COLO668 (cell line): ENCODE measurements around the gene ASB13.
A peak's percentile ranks its signal among the peaks of the same experiment; 100 is the strongest.

Source experiments
- DNase-seq: peaks from one replicate; lab custom pipeline; 2025; ENCODE audit not compliant: unreplicated experiment; lab: John Stamatoyannopoulos, UW

Gene ASB13

DNA sequence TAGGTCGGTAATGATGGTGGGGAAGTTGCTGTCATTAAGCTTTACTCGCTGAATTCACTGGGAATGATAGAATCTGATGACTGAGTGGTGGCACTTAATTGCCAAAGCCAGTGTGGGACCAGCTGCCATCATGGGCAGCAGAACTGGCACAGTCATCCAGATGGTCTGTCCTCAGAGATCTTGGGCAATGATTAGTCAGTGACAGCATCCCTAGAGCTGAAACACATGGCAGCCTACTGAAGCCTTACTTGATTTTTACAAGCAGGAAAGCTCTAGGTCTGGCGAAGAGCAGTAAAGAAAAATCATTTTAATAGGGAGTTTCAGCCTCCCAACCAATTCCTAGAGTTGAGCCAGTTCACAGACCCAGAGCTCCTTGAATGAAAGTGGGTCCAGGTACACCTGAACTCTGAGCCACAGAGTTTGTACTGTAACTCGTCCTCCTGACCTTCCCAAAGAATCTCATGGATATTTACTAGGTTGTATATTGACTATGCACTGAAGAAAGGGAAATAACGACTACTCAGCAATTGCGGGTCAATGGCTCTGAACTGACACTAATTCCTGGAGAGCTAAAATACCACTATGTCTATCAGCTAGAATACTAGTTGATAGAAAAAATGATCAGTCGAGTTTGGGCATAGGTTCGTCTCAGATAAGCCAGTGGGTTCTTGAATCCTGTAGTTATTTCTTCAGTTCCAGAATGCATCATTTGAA is 4.4 kb upstream of the ASB13 start:
- no peak for DNase-seq

DNA sequence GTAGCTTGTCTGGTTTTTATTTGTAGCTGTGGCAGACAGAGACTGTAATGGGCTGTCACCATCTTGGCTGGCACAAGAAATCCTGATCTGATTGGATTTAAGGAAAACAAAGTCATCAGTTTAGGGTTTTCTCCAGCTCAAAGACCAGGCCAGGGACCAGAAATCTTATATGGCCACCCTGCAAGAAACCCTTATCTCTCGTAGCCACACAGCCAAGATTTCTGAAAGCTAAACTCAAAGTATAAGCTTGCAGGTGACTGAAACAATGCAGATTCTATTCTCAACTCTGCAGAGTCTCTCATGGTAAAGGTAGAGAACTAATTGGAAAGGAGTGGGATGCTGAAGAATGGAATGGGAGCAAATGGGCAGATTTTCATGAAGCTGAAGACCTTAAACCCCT is 3.2 kb upstream of the ASB13 start:
- no peak for DNase-seq

DNA sequence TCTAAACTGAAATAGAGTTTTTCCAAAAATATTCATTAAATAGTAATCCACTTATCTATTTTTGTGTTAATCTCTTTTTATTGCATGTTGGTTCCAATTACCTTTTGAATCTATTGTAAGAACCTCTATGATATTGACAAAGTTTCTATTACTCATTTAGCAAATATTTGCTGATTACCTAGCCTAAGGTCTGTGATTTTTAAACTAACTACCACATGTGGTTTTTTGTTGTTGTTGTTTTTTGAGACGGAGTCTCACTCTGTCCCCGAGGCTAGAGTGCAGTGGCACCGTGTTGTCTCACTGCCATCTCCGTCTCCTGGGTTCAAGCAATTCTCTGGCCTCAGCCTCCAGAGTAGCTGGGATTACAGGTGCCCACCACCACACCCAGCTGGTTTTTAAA is 2.0 kb upstream of the ASB13 start:
- DNase-seq: no peak

DNA sequence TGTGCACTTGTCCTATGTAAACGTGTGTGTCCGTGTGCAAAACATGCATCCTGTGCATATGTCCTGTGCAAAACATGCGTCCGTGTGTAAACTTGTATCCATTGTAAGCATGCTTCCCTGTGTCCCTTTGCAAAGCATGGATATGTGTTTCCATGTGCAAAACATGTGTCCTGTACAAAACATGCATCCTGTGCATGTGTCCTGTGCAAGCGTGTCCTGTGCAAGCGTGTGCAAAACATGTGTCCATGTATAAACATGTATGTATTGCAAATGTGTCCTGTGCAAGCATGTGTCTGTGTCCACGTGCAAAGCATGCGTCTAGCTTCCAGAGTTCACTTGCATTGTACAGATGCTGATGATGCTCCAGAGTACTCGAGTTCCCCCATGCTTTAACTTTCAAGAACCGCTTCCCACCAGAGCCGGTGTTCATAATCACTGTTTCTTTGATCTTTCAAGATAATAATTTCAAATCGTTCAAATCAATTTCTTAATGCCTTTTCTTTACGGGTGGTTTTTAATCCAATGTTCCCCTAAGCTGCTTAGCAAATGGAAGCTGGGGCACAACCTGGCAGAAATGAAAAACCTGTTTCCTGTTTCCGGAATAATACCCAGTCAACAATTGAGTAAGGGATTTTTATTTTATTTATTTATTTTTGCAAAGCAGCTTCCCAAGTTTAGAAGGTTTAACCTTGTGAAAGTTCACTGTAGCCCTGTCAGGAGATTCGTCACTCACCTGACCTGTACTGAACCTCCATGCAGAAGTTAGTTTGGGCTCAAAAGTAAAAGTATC is 641 bp upstream of the ASB13 start:
- no peak for DNase-seq

DNA sequence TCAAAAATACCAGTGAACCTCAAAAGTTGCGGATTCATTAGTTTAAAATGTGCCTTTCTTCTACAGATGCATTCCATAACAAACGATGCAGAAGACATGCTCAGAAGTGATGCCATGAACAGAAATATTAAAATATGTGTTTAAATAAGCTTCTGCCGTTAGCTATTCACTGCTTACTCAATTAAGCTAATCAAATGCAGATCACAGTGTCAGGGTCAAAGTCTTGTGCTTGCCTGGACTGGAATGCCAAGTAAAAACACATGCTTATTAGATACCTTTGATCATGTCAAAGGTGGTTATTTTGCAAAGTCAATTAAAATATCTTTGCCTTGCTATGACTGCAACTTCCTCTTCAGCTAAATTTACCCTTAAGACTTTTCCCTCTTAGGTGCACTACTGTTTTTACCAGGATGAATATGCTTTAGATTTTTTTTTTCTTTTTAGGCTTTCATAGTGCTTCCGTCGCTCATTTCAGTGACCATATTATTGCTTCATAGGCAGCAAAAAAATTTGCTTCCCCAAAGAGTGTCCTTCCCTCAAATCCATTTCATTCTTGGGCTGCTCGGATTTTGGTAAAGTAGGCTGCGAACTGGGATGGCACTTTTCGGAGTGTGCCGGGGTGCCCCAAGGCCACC is 905 bp downstream of the ASB13 start:
- no peak for DNase-seq

DNA sequence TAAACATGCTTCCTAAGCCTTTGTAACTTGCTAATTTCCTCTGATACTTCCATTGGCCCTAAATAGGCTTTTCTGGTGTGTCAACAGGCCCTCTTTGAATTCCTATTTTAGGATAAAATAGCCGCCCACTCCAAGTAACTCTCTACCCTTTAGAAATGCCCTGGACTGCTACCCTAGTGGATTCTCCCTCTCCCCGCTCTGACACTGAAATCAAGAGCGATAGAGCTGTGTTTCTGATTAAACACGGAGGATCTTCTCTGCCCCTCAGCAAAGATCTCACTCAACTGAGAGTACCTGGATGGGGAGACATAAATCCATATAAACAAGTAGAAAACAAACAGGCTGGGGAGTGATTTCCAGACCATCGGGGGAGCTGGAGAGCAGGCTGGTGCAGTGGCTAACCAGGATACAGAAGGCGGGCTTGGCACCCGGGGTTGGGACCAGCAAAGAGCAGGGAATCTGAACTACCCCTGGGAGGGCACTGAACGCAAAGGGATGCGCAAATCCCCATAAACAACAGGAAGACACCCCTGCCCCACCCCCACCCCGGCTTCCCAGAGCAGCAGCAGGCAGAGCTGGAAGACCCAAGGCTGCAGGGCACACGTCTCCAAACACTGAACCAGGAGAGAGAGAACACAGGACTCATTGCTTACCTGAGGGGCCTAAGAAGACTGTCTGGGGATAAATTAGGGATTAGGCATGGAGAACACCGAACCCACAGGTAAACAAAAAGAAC is 2.5 kb downstream of the ASB13 start:
- DNase-seq: peak; percentile 5

DNA sequence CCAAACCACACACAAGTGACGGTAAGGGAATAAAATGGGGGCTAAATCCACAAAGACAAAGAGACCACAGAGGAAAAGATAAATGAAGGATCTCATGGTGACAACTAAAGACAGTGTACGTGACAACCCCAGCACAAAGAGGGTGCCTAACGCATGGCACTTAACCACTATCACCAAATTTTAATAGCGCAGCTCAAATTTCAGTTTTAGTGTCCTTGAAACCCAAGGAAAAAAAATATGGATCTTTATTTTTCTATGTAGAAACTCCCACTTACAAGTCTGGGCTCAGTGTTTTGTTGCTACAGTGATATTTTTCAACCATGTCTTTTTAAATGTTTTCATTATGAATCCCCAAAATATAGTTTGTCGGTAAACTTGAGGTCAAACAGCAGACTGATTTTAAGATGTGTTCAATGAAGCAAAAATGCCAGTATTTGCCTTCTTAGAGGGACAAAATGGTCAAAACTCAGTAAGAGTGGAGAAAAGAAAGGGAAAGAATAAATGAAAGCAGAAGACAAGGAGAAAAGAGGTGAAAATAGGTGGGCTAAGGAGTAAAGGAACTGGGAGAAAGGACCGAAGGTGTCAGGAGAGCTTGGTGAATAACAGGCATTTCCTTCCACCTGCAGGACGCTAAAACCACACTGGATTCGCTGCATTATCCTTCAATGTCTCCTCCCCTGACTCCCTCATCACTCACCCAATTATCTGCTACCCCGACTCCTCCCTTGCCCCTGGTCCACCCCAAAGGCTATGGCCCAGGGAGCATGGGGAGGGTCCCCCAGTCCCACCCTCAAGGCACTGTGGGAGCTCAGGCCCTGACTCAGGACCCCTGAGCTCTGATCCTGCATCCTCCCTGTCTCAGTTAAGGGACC is 3.5 kb downstream of the ASB13 start:
- no peak for DNase-seq

DNA sequence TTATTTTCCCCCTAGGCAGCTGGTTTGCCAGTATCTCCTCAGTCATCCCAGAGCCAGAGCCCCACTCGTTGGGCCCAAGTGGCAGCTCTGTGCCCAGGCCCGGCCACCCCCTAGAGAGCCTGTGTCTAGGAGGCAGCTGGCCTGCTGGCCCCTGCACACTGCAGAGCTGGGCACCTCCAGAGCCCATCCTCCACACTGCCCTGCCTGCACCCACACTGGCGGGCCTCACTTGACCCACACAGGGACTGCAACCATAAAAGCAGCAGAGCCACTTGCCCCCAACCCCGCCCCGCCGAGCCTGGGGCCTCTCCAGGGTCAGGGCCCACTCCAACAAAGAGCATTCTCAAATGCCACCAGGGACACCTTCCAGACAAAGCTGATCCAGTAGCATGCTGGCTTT is 5.4 kb downstream of the ASB13 start:
- DNase-seq: no peak

DNA sequence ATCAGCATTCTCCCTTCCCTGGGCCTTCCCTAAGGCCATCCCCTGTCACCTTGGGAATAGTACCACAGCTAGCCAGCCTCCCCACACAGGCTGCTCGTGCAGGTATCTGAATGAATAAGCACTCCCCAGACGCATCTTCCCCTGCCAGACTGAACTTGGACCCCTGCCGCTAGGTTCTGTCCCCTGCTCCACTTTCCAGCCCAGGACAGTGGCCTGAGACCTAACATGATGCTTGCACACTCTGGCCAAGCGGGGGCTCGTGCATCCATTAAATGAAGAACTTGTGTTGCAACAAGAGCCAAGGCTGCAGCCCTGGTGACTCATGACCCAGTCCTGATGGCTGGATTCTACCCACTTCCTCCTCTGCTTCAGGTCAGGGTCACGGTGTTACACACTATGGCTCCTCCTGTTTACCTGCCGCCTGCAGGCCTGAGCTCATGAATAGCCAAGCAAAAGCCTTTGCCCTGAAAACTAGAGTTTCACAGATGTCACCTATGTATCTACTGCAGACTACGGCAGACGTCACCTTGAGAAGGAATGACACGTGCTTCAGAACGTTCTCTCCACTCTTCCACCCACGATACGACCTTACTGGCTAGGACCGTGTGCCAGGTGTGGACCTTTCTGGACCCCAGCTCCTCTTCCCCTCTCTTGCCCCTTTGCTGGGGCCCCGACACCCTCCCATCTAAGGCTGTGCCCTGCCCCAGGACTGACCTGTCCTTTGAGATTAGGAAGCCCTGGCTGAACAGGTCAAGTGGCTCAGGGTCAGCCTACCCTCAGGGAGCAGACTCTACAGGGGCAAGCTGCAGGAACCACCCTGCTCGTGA is 6.5 kb downstream of the ASB13 start:
- DNase-seq: peak; percentile 8

DNA sequence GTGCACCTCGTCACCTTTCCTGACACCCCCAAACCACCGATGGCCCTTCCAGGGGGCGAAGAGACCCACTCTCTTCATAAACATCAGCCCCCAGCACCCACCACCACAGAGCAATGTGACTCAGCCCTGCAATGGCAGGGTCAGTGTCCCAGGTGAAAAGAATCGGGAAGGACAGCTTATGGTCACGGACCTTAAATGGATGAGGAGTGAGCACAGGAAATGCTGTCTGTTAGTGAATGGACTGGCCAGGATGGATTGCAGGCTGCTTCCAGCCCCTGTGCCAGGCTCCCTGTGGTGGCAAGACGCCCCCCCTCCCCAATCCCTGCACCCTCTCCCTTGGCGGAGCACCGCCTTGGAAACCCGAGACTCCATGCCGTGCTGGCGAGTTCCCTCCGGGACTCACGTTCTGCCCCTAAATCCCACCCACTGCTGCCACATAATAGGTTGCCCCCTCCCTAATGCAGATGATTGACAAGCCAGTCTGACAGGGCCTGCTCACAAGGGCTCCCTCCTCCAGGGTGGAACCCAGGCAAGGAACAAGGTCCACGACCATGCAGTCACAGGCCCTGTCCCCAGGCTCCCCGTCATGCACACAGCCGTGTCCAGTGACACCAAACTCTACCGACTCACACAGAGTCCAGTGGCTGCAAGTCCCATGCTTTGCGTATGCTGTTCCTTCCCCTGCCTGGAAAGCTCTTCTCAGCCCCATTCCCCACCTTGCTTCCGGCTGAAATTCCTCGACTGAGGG is 7.3 kb downstream of the ASB13 start:
- no peak for DNase-seq

DNA sequence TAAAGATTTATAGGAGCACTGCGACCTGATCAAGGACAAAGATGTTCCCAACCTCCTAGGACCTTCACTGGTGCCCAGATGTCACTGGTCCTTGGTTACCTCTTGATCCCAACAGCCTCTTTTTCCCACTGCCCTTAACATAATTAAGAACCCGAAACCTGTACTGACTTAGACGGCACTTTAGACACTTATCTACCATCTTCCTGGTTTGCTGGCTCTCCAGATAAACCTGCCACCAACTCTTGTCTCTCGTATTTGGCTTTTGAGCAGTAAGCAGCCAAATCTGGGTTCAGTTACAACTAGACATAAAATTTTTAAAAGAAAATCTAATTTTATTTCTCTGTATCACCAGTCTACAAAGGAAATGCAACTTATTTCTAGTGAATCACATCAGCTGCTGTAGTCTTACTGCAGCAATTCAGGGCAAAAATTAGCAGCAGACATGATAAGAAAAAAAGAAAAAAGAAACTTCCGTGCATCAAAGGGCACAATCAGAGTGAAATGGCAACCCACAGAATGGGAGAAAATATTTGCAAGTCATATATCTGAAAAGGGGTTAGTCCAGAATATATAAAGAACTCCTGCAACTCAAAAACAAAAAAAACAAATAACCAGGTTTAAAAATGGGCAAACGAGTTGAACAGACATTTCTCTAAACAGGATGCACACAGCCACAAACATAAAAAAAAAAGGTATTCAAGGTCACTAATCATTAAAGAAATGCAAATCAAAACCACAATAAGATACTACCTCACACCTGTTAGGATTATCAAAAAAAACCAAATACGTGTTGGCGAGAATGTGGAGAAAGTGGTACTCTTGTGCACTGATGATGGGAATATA is 9.4 kb downstream of the ASB13 start:
- no peak for DNase-seq

DNA sequence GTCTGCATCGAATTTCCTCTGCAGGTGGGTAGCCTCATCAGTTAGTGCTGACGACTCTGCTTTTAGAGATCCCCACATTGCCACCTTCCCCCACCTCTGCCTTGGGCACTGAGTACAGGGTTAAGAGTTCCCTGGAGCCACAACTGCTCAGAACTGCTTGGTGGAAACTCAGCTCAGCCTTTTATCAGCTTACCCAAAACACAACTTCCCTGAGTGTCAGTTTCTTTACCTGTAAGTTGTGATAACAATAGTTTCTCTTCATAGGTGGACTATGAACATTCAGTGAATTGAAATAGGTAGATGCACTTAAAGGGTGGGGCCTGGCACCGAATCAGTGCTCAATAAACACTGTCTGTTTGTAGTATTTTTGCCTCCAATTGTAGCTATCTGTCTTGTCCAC is 11.3 kb downstream of the ASB13 start:
- DNase-seq: no peak

DNA sequence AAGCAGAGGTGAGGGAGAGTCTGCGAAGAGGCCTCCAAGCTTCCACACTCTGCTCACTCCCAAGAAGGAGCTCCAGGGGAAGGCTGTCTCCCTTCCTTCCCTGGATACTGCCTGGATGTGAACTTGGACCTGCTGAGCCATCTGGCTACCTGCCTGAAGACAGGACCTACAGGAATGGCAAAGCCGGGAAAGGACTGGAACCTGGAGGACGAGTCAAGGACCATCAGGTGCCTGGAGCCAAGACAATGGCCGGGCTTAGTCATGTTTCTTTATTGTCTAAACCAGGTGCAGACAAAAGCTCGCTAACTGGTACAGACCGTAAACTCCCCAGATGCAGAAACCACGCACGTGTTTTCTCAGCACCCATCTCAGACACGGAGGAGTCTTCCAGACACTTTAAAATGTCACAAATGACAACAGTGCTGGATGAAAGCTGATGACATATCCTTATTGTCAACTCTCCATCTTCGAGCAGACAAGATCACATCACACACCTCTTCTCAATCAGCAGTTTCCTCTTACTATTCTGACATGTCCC is 12.1 kb downstream of the ASB13 start:
- peak; percentile 35 for DNase-seq

DNA sequence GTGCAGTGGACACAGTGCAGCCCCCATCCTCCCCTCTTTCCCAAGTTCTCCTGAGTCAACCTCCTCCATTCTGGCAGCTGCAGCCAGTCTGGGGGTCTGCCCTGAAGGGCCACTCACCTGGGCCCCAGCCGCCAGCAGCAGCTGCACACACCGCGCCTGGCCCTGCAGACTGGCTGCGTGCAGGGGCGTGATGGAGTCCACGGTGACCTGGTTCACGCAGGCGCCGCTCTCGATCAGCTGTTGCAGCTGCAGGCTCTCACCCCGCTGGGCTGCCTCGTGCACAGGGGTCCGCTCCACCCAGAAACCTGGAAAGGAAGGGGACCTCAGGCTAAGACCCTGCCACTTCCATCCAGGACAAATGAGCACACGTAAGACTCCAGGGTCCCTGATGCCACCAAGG is 13.6 kb downstream of the ASB13 start:
- no peak for DNase-seq

DNA sequence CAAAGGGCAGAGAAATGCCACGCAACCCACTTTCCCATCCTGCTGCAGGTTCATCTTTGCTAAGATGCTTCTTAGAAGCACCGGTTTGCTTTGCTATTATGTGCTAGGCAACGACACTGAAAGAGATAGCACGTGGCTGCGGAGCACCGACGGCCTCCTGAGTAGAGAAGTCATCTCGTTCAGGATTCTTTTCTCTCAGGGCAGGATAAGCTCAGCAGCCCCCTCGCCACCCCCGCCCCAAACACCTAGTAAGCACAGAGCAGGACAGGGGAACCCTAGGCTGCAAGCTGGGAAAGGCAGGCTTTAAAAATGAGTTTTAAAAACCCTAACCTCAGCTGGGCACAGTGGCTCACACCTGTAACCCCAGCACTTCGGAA is 15.0 kb downstream of the ASB13 start:
- DNase-seq: no peak

DNA sequence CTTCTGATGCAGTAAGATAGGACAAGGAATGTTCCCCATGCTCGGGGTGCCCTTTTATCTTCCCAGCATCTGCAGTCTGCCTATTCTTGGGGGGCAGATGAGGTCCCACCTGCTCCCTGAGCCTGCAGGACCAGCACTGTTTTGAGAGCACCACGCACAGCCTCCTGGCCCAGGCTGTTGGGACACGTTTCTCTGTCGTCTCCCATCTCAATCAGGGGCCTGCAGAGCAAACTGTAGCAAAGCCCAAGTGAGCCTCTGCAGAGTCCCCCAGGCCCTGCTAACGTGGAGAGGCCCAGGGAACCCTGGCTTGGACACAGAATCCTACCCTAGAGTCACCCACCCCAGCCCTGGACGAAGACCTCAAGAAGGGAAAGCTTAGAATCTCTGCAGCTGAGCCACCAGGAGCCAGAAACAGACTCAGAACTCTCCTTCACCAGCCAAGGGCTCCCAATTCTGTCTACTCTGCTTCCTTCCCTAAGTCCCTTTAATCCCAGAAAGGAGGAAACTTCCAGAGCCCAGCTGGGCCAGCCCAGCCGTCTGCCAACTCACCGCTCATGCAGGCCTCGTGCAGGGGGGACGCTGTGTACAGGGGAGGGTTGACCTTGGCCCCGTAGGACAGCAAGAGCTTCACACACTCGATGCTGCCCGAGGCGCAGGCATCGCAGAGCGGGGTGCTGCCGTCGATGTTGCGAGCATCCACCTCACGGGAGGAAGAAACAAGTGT is 15.6 kb downstream of the ASB13 start:
- no peak for DNase-seq

DNA sequence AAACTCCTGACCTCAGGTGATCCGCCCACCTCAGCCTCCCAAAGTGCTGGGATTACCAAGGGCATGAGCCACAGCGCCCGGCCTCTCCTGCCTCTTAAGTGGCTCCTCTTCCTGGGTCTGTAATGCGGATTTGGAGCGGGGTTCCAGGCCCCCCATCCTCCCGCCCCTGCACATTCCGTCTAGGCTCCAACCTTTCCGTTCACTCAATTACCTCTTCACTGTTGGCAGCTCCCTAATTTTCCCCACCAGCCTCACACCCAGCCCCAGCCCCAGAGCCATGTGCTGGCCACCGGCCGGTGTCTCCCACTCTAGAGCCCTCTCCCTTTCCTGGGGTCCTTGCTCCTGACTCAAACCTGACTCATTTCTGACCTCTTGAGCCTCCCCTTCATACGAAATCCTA is 16.6 kb downstream of the ASB13 start:
- no peak for DNase-seq
